ENCODE results near the gene GALNT14. TPM values are rescaled to one million over a fixed set of nuclear protein-coding genes. Genes with fewer than 3 reads are reported as not detected.

The GALNT14 gene
- total RNA-seq, 1 donor from 2014 or later: 6.4 TPM

GRCh38 chr2:31020713-31021112 is 117.5 kb downstream of the GALNT14 start:
- Histone ChIP-seq H3K4me2 (no peak overlapping the region), H3K9ac (no peak overlapping the region), H4K20me1 (ENCODE audit: low read depth) (no peaks in the 10 kb centered on the region), H3F3A (ENCODE audit: low read depth) (no peaks in the 10 kb centered on the region), H3K79me2 (ENCODE audit: low read depth) (no peaks in the 10 kb centered on the region), H2AFZ (replicated peaks) (no peak overlapping the region), H3K4me3 (no peak overlapping the region), H3K9me3 (ENCODE audit: low read depth) (no peaks in the 10 kb centered on the region), H3K27ac (no peak overlapping the region), H3K27me3 (no peaks in the 10 kb centered on the region), H3K4me1 (peaks cover 6% of the 10 kb centered on the region), H3K36me3 (no peaks in the 10 kb centered on the region)
- Mint-ChIP-seq H3K4me1 (peaks cover 21% of the 10 kb centered on the region), H3K27me3 (ENCODE audit: insufficient read depth, low read depth) (peaks cover 8% of the 10 kb centered on the region), H3K27ac (no peak overlapping the region), H3K4me3 (no peak overlapping the region), H3K9me3 (no peaks in the 10 kb centered on the region), H3K36me3 (no peaks in the 10 kb centered on the region)
- DNase-seq (ENCODE audit: low spot score): no peak
- TF ChIP-seq EZH2 (IDR thresholded peaks at IDR 0.05): no peak
- no peak for TF ChIP-seq EZH2phosphoT487 (IDR thresholded peaks at IDR 0.05)
- no peak for TF ChIP-seq CTCF (IDR thresholded peaks at IDR 0.05)

GRCh38 chr2:31018280-31018679 is 120.0 kb downstream of the GALNT14 start:
- no peaks in the 10 kb centered on the region for H3K9me3 ChIP-seq (ENCODE audit: low read depth)
- H4K20me1 ChIP-seq (ENCODE audit: low read depth): no peaks in the 10 kb centered on the region
- no peaks in the 10 kb centered on the region for H3K36me3 Mint-ChIP-seq
- no peaks in the 10 kb centered on the region for H3K9me3 Mint-ChIP-seq
- no peaks in the 10 kb centered on the region for H3K36me3 ChIP-seq
- no peak overlapping the region for H2AFZ ChIP-seq (replicated peaks)
- peaks cover 21% of the 10 kb centered on the region for H3K4me1 Mint-ChIP-seq
- H3K79me2 ChIP-seq (ENCODE audit: low read depth): no peaks in the 10 kb centered on the region
- peaks cover 6% of the 10 kb centered on the region for H3K4me1 ChIP-seq
- no peak for DNase-seq (ENCODE audit: low spot score)
- no peaks in the 10 kb centered on the region for H3K27me3 ChIP-seq
- H3K9ac ChIP-seq: no peak overlapping the region
- peaks cover 8% of the 10 kb centered on the region for H3K27me3 Mint-ChIP-seq (ENCODE audit: insufficient read depth, low read depth)
- no peak overlapping the region for H3K27ac ChIP-seq
- TF ChIP-seq CTCF (IDR thresholded peaks at IDR 0.05) (no peak), EZH2 (IDR thresholded peaks at IDR 0.05) (no peak), EZH2phosphoT487 (IDR thresholded peaks at IDR 0.05) (no peak)
- H3K4me2 ChIP-seq: no peak overlapping the region
- peak overlapping the region; percentile 68 for H3K27ac Mint-ChIP-seq
- no peak overlapping the region for H3K4me3 Mint-ChIP-seq
- H3K4me3 ChIP-seq: no peak overlapping the region
- no peaks in the 10 kb centered on the region for H3F3A ChIP-seq (ENCODE audit: low read depth)

GRCh38 chr2:31016648-31017047 is 121.6 kb downstream of the GALNT14 start:
- Mint-ChIP-seq H3K36me3 (no peaks in the 10 kb centered on the region), H3K9me3 (no peaks in the 10 kb centered on the region), H3K4me1 (peaks cover 26% of the 10 kb centered on the region), H3K27me3 (ENCODE audit: insufficient read depth, low read depth) (peaks cover 11% of the 10 kb centered on the region), H3K4me3 (no peak overlapping the region), H3K27ac (no peak overlapping the region)
- Histone ChIP-seq H4K20me1 (ENCODE audit: low read depth) (no peaks in the 10 kb centered on the region), H3K4me3 (no peak overlapping the region), H2AFZ (replicated peaks) (no peak overlapping the region), H3K36me3 (no peaks in the 10 kb centered on the region), H3K79me2 (ENCODE audit: low read depth) (no peaks in the 10 kb centered on the region), H3K27ac (no peak overlapping the region), H3K9me3 (ENCODE audit: low read depth) (no peaks in the 10 kb centered on the region), H3K4me2 (no peak overlapping the region), H3F3A (ENCODE audit: low read depth) (no peaks in the 10 kb centered on the region), H3K27me3 (no peaks in the 10 kb centered on the region), H3K9ac (no peak overlapping the region), H3K4me1 (peaks cover 6% of the 10 kb centered on the region)
- peak; percentile 15 for DNase-seq (ENCODE audit: low spot score)
- TF ChIP-seq EZH2phosphoT487 (IDR thresholded peaks at IDR 0.05): no peak
- no peak for TF ChIP-seq EZH2 (IDR thresholded peaks at IDR 0.05)
- no peak for TF ChIP-seq CTCF (IDR thresholded peaks at IDR 0.05)
